Measurements from ENCODE around the gene IL5RA.

Gene IL5RA

GRCh38 chr3:3102751-3103150 is 7.4 kb downstream of the IL5RA start:
- Histone ChIP-seq H3K36me3 (ENCODE audit: insufficient read depth, low read length) (no peaks in the 10 kb centered on the region), H3K27ac (ENCODE audit: low read length) (no peak overlapping the region), H4K20me1 (ENCODE audit: insufficient read depth, low read length) (no peaks in the 10 kb centered on the region), H3K9ac (ENCODE audit: low read depth, low read length) (no peak overlapping the region), H3K9me3 (ENCODE audit: insufficient read depth, low read length, severe bottlenecking) (no peaks in the 10 kb centered on the region), H3K4me3 (ENCODE audit: low read depth in 1 of 2, low read length in 2 of 2) (no peak overlapping the region), H3K79me2 (ENCODE audit: insufficient read depth, low read length) (no peaks in the 10 kb centered on the region), H3K4me2 (ENCODE audit: insufficient read depth, low read length) (no peak overlapping the region), H3K27me3 (ENCODE audit: insufficient read depth, low read length, poor library complexity) (no peaks in the 10 kb centered on the region), H3K4me1 (ENCODE audit: insufficient read depth, low read length) (no peaks in the 10 kb centered on the region), H2AFZ (ENCODE audit: low read depth, low read length) (no peak overlapping the region)
- ATAC-seq (ENCODE audit: insufficient read depth, low read depth) = no peak
- TF ChIP-seq EZH2 (IDR thresholded peaks at IDR 0.05; ENCODE audit: borderline replicate concordance, low read depth, low read length, severe bottlenecking) (no peak), CTCF (IDR thresholded peaks at IDR 0.05; ENCODE audit: borderline replicate concordance, extremely low read depth, low read length, poor library complexity, severe bottlenecking) (no peak)
- DNase-seq = no peak

GRCh38 chr3:3101660-3102458 is 8.3 kb downstream of the IL5RA start:
- no peaks in the 10 kb centered on the region for H3K4me1 ChIP-seq (ENCODE audit: insufficient read depth, low read length)
- DNase-seq (no peak), ATAC-seq (ENCODE audit: insufficient read depth, low read depth) (no peak)
- TF ChIP-seq CTCF (IDR thresholded peaks at IDR 0.05; ENCODE audit: borderline replicate concordance, extremely low read depth, low read length, poor library complexity, severe bottlenecking) (no peak), EZH2 (IDR thresholded peaks at IDR 0.05; ENCODE audit: borderline replicate concordance, low read depth, low read length, severe bottlenecking) (no peak)
- no peaks in the 10 kb centered on the region for H3K79me2 ChIP-seq (ENCODE audit: insufficient read depth, low read length)
- no peak overlapping the region for H3K4me3 ChIP-seq (ENCODE audit: low read depth in 1 of 2, low read length in 2 of 2)
- no peaks in the 10 kb centered on the region for H3K36me3 ChIP-seq (ENCODE audit: insufficient read depth, low read length)
- no peak overlapping the region for H3K9ac ChIP-seq (ENCODE audit: low read depth, low read length)
- H3K27me3 ChIP-seq (ENCODE audit: insufficient read depth, low read length, poor library complexity) = no peaks in the 10 kb centered on the region
- H3K27ac ChIP-seq (ENCODE audit: low read length) = no peak overlapping the region
- no peak overlapping the region for H3K4me2 ChIP-seq (ENCODE audit: insufficient read depth, low read length)
- H2AFZ ChIP-seq (ENCODE audit: low read depth, low read length) = no peak overlapping the region
- H3K9me3 ChIP-seq (ENCODE audit: insufficient read depth, low read length, severe bottlenecking) = no peaks in the 10 kb centered on the region
- H4K20me1 ChIP-seq (ENCODE audit: insufficient read depth, low read length) = no peaks in the 10 kb centered on the region

- H3K79me2 ChIP-seq (ENCODE audit: insufficient read depth, low read length) = no peaks in the 10 kb centered on the region
- no peak overlapping the region for H2AFZ ChIP-seq (ENCODE audit: low read depth, low read length)
- H3K27ac ChIP-seq (ENCODE audit: low read length) = no peak overlapping the region
- TF ChIP-seq CTCF (IDR thresholded peaks at IDR 0.05; ENCODE audit: borderline replicate concordance, extremely low read depth, low read length, poor library complexity, severe bottlenecking) = no peak
- TF ChIP-seq EZH2 (IDR thresholded peaks at IDR 0.05; ENCODE audit: borderline replicate concordance, low read depth, low read length, severe bottlenecking) = no peak
- no peak overlapping the region for H3K4me2 ChIP-seq (ENCODE audit: insufficient read depth, low read length)
- H3K4me3 ChIP-seq (ENCODE audit: low read depth in 1 of 2, low read length in 2 of 2) = no peak overlapping the region
- no peaks in the 10 kb centered on the region for H3K36me3 ChIP-seq (ENCODE audit: insufficient read depth, low read length)
- ATAC-seq (ENCODE audit: insufficient read depth, low read depth) (no peak), DNase-seq (no peak)
- H3K27me3 ChIP-seq (ENCODE audit: insufficient read depth, low read length, poor library complexity) = no peaks in the 10 kb centered on the region
- H4K20me1 ChIP-seq (ENCODE audit: insufficient read depth, low read length) = no peaks in the 10 kb centered on the region
- no peaks in the 10 kb centered on the region for H3K9me3 ChIP-seq (ENCODE audit: insufficient read depth, low read length, severe bottlenecking)
- H3K4me1 ChIP-seq (ENCODE audit: insufficient read depth, low read length) = no peaks in the 10 kb centered on the region
- H3K9ac ChIP-seq (ENCODE audit: low read depth, low read length) = no peak overlapping the region
These were observed 12.2 kb downstream of the IL5RA start for GRCh38 chr3:3097958-3098357.

All from DND-41 (cell line).